GM21381 (cell line): ENCODE results near the gene AGBL1.
"Not testable (repeated sequence)": the region's sequence is repeated elsewhere in the genome, so short reads cannot be mapped to it uniquely, and the experiment has no call there.

Experiments
- ATAC-seq: cut with Tn5 transposase; IDR thresholded peaks from one replicate; pipeline ENCODE4 v1.9.1; 2021; ENCODE audit warnings: mild to moderate bottlenecking, moderate library complexity; ENCODE audit not compliant: unreplicated experiment

Gene AGBL1

GRCh38 chr15:87031540-87032230 is 952.0 kb downstream of the AGBL1 start:
- no peak for ATAC-seq

- no peak for ATAC-seq
These were observed 952.6 kb downstream of the AGBL1 start for GRCh38 chr15:87032295-87032694.

GRCh38 chr15:87033056-87033455 is 953.4 kb downstream of the AGBL1 start:
- ATAC-seq: no peak

GRCh38 chr15:87034886-87035285 is 955.2 kb downstream of the AGBL1 start:
- ATAC-seq: no peak

- ATAC-seq: no peak
These were observed 958.7 kb downstream of the AGBL1 start for GRCh38 chr15:87038404-87038803.

GRCh38 chr15:87042619-87043018 is 962.9 kb downstream of the AGBL1 start:
- ATAC-seq: not testable (repeated sequence)

- no peak for ATAC-seq
These were observed 966.1 kb downstream of the AGBL1 start for GRCh38 chr15:87045746-87046145.

GRCh38 chr15:87047203-87047965 is 967.7 kb downstream of the AGBL1 start:
- ATAC-seq: no peak
